ENCODE measurements around the gene C1QB.
"Not testable (repeated sequence)": the region's sequence is repeated elsewhere in the genome, so short reads cannot be mapped to it uniquely, and the experiment has no call there.

Gene C1QB

GRCh38 chr1:22671999-22672398, 19.0 kb downstream of the C1QB start:
- TF ChIP-seq, protein P1, sequence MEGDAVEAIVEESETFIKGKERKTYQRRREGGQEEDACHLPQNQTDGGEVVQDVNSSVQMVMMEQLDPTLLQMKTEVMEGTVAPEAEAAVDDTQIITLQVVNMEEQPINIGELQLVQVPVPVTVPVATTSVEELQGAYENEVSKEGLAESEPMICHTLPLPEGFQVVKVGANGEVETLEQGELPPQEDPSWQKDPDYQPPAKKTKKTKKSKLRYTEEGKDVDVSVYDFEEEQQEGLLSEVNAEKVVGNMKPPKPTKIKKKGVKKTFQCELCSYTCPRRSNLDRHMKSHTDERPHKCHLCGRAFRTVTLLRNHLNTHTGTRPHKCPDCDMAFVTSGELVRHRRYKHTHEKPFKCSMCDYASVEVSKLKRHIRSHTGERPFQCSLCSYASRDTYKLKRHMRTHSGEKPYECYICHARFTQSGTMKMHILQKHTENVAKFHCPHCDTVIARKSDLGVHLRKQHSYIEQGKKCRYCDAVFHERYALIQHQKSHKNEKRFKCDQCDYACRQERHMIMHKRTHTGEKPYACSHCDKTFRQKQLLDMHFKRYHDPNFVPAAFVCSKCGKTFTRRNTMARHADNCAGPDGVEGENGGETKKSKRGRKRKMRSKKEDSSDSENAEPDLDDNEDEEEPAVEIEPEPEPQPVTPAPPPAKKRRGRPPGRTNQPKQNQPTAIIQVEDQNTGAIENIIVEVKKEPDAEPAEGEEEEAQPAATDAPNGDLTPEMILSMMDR (IDR thresholded peaks at IDR 0.05; ENCODE audit: insufficient read depth, low read length, missing control alignments), result no peak
- ChIA-PET CTCF (interaction anchor here (0.8 to 13.3 kb wide), 9 partner anchors 31 to 293 kb away, joined by 3 to 307 read pairs (median 63); no protein-coding TSS in a partner anchor), POLR2A (no interaction called here)
- no peak for DNase-seq (ENCODE audit: low read depth, low spot score)
- no peak overlapping the region for H3K4me3 ChIP-seq (ENCODE audit: low read depth, low read length)

DNA sequence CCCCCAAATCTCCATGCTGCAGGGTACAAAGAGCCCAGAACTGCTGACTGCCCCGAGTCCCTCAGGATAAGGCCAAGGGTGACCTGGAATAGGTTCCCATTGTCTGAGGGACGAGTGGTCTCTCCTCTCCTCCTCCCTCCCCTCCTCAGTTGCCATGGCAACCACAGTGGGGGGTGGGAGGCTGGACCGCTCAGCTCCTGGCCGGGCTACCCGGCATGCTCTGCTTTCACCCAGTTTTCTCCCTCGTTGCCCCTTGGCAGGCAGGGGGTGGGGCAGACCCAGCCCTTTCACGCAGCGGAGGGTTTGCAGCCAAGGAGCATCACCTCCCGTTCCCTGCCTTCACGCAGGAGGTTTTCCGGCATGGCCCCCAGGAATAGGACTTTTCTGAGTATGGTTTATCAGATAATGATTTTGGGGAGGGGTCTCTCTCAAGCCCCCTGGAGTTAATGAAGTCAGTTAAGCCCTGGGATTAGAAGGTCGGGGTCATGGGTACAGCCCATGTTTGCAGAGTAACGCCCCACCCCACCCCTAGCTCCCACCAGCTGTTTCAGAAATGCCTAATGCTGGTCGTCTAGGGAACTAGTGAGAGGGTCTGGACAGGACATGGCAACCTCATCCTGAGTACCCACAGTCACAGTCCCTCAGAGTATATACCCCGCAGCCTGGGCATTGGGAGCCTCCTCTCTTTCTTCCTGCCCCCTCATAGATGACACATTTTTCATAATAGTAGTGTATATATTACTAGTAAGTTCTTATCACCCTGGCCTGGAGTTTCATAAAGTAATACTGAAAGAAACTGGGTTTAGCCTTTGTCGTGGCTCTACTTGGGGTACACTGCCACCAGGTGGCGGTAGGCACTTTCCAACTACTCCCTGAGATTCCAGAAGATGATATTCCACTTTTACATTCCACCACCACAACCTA, 20.7 kb downstream of the C1QB start:
- ChIA-PET POLR2A (interaction anchor here (0.8 kb wide), 1 partner anchor 28 kb away, joined by 3 read pairs; no protein-coding TSS in a partner anchor), CTCF (interaction anchor here (0.7 to 13.3 kb wide), 24 partner anchors 10 to 291 kb away, joined by 3 to 307 read pairs (median 5); no protein-coding TSS in a partner anchor)
- DNase-seq (ENCODE audit: low read depth, low spot score), result peak; percentile 7
- no peak overlapping the region for H3K4me3 ChIP-seq (ENCODE audit: low read depth, low read length)
- TF ChIP-seq, protein P1 (IDR thresholded peaks at IDR 0.05; ENCODE audit: insufficient read depth, low read length, missing control alignments), result peak; percentile 75

DNA sequence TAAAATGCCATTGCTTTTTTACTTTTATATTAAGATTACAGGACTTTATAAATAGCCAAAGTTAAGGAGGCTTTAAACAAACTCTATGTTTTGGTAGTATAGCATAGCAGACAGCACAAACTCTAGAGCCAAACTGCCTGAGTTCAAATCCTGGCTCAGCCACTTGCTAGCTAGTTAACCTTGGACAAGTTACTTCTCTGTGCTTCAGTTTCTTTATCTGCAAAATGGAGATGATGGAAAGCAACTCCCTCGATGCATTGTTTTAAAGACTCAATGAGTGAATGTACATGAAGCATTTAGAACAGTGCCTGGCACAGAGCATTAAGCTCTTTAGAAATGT, 21.3 kb downstream of the C1QB start:
- CTCF ChIA-PET, result interaction anchor here (0.6 to 13.3 kb wide), 26 partner anchors 8 to 290 kb away, joined by 3 to 307 read pairs (median 5); no protein-coding TSS in a partner anchor

GRCh38 chr1:22676151-22676550, 23.1 kb downstream of the C1QB start:
- CTCF ChIA-PET, result interaction anchor here (1.0 to 13.3 kb wide), 6 partner anchors 9 to 288 kb away, joined by 4 to 307 read pairs (median 80); no protein-coding TSS in a partner anchor
- H3K4me3 ChIP-seq (ENCODE audit: low read depth, low read length); POLR2A ChIA-PET; DNase-seq (ENCODE audit: low read depth, low spot score): not testable (repeated sequence)

More for the DNA sequence above, 21.3 kb downstream of the C1QB start:
- TF ChIP-seq, protein P1 (IDR thresholded peaks at IDR 0.05; ENCODE audit: insufficient read depth, low read length, missing control alignments), result no peak
- POLR2A ChIA-PET, result interaction anchor here (0.8 kb wide), 1 partner anchor 29 kb away, joined by 3 read pairs; no protein-coding TSS in a partner anchor
- DNase-seq (ENCODE audit: low read depth, low spot score), result no peak
- no peak overlapping the region for H3K4me3 ChIP-seq (ENCODE audit: low read depth, low read length)

DNA sequence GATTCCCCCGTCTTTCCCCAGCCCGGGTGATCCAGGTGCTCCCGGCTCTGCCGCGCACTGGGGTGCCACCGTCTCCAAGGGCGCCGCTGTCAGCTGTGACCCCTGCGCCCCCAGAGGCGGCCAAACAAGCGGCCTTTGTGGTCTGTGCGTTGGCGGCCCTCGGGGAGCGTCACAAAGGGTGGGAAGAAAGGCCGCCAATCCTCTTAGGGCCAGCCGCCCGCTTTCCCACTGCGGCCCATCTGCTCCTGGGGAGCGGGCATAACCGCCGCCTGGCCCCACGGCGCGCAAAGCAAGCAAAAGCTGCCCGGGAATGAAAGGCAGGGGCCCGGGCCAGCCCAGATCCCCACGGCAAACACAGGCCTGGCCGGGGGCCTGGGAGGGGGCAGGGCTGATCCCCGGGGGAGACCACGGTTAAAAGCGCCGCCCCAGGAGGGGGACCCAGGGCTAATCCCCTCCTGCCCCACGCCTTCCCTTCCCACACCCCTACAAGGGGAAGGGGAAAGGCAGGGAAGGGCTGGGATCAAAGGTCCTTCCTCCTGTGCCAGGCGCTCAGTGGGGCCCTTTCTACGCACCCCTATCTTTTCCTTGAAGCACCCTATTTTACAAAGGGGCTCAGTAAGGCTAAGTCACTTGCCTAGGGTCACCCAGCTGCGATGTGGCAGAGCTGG, 24.0 kb downstream of the C1QB start:
- H3K4me3 ChIP-seq (ENCODE audit: low read depth, low read length), result no peak overlapping the region
- CTCF ChIA-PET, result interaction anchor here (1.0 to 13.3 kb wide), 7 partner anchors 10 to 288 kb away, joined by 4 to 307 read pairs (median 64); no protein-coding TSS in a partner anchor
- TF ChIP-seq, protein P1 (IDR thresholded peaks at IDR 0.05; ENCODE audit: insufficient read depth, low read length, missing control alignments), result no peak
- POLR2A ChIA-PET, result no interaction called here
- no peak for DNase-seq (ENCODE audit: low read depth, low spot score)

GRCh38 chr1:22677931-22678896, 25.2 kb downstream of the C1QB start:
- H3K4me3 ChIP-seq (ENCODE audit: low read depth, low read length), result no peak overlapping the region

More at GRCh38 chr1:22677931-22678896, 25.2 kb downstream of the C1QB start:
- TF ChIP-seq, protein P1 (IDR thresholded peaks at IDR 0.05; ENCODE audit: insufficient read depth, low read length, missing control alignments), result no peak
- CTCF ChIA-PET, result interaction anchor here (1.5 to 13.3 kb wide), 5 partner anchors 27 to 286 kb away, joined by 6 to 307 read pairs (median 96); no protein-coding TSS in a partner anchor
- POLR2A ChIA-PET, result no interaction called here
- no peak for DNase-seq (ENCODE audit: low read depth, low spot score)
